ENCODE data around the gene CCDC85A.

Gene CCDC85A

DNA sequence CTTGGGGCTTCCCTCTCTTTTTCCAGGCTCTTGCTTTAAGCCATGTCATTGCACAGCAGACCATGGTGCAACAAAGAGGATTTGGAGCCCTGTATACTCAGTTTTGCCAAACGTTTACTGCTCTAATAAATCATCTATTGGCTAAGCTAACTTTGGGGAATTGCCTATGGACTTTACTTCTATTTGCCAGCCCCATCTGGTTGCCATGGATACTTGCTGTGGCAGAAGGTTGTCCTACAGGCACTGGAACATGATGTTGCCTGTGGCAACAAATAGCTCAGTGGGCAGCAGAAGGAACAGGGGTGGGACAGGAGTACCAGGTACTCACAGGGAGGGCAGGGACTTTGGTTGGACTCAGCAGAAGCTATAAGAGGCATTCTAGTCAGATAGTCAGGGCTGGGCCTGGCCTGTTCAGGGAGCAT lies 129.7 kb downstream of the CCDC85A start:
- DNase-seq: peak; percentile 9

DNA sequence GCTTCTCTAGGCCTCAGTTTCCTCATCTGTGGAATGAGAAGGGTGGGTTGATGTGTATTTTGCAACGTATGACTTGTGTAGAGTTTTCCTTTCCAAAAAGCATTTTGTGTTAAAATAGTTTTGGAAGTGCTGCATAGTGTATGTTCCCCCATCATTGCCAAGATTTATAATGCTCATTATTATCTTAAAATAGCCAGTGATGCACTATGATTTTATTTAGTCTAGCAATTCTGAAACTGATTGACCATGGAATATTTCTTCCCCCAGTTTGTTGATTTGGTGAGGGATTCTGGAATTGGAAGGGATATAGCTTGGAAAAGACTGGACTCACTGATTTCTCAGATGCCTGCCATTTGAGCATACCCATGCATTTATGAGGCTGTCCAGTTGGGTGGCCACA lies 130.6 kb downstream of the CCDC85A start:
- DNase-seq: no peak

DNA sequence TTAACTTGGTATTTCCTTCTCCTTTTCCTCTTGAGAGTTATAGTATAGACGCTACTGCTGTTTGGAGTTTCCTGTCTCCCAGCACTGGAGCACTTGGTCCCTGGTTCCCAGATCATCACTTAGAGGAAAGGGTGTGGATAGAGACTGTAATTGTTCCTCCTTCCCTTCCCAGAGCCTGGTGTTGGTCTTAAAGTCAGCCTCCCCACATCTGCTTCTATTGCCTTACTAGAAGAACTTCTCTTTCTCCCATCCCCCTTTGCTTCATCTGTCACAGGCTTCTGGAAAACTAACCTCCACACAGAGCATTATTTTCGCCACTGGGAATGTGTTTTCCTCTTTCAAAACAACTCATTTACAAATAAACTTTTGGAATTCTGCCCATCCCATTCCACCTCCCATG lies 131.0 kb downstream of the CCDC85A start:
- no peak for DNase-seq

DNA sequence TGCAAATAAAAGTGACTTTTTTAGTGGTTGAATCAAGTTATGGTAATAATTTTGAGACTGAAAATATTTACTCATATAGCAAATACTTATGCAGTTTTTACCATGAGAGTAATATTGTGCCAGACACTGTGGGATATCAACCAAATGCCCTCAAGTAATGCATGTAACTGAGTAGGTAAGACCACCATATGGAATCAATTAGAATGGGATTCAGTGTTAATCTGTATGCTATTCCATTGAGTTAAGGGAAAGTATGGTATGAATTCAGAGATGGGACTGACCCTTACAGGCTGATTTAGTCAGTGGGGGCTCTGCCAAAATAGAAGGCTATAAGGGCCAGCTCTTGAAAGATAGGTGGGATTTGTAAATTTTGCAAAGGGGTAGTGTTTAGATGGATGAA lies 131.6 kb downstream of the CCDC85A start:
- no peak for DNase-seq

DNA sequence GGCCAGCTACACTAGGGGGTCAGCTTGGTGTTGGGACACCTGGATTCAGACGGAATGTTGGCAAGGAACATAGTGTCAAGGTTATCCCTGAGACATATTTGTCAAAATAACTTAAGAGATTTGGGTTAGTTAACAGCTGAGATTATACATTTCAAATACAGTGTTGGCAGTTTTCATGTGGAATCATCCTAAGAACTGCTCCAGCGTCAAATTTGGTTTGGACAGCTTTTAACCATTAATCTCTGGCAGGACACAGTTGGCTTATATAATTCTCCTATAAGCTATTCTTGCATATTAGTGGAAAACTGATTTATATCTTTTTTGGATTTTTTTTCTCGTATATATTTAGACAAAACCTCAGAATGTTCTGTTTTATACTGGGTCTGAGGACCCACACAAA lies 132.2 kb downstream of the CCDC85A start:
- no peak for DNase-seq

DNA sequence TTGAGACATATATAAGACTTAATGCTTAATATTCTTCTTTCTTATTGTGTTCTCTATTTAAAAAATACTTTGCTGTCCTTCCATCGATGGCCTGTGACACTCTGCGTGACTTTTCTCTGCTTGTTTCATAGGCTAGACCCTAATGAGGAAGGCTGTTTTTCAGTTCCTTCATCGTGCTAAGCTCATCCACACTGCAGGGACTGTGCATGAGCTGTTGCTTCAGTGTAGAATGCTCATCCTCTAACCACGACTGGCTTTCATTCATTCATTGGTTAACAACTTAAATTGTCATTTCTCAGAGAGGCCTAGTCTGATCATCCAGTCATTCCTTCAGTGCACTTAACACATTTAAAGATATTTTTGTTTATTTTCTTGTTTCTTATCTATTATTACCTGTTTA lies 134.4 kb downstream of the CCDC85A start:
- DNase-seq: no peak

DNA sequence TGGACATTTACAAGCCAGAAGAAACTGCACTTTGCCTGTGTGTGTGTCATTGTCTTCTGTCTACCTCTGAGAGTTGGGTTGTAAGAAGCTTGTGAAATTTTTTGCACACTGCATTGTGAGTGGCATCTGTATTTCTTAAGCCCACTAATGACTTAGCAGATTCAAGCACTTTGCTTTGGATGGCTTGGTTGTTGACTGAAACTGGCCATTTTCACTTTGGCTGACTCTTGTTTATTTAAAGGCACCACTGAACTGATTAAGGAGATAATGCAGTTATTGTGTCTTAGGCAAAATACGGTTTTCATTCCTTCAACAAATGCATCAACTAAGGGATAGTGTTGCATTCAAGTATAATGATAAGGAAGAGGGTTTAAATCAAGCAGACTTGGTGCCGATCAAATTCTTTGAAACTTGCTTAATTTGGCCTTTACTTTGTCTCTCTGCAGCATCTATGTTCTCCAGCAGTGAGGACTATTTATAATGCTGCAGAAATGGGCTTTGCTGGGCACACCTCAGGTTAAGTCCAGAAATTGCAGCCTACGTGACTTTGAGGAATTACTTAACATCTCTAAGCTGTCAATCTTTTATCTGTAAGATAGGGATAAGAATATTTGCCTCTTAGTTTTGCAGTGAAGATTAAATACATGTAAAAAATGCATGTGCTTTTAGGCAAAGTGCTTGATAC lies 142.0 kb downstream of the CCDC85A start:
- DNase-seq: no peak

DNA sequence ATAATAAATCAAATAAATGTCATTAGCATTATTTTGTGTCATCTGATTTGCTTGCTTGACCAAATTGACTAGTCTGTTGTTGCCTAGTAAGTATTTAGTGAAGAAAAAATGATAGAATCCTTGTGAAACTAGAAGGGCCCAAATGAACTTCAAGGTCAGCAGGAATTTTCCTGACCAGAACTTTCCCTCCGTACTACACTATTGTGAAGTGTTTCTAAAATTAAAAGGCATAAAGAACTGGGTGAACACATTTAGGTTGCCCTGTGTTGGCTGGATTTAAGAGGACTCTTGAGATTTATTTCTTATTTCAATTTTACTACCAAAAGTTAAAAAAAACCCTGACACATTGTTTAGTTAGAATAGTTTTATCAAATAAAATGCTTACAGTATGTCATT lies 142.6 kb downstream of the CCDC85A start:
- no peak for DNase-seq

DNA sequence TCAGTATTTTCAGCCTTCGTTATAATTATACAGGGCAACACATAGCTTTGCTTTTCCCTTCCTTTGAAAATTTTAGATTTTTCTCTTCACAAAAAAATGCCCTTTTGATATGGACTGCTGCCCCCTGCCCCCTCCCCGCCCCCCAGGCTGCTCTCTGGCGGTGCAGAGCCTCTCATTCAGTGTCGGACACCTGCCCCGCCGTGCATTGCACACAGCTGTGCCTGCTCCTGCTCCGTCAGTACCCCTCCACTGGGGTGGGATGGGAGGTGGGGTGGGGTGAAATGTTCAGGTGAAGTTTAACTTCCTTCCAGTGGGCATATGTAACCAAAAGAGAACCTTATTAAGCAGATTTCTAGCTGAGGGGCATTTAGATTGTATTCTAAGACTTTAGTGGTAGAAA lies 148.0 kb downstream of the CCDC85A start:
- no peak for DNase-seq

DNA sequence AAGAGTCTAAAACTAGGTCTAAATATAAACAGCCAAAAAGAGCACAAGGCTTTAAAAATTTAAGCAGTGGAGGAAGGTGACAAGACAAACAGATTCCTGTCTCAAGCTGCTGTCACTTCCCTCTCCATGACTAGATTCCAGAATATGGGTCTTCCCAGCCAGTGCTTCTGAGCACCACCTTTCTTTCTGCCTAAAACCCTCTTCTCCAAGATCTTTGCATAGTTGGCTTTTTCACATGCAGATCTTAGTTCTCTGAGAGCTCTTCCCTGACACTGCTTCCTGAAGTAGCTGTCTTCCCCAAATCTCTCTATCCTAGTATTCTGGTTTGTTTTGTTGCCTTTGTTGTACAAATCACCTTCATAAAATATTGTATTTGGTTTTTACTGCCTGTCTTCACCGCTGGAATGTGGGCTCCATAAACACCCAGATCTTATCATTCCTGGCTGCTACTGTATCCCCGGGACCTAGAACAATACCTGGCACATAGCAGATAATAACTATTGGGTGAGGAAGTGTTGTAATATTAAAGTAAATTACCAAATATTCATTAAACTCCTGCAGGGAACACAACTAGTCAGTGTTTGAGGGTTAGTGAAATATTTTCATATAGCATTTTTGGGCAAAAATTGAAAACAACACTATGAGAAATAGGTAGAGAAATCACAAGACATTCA lies 150.2 kb downstream of the CCDC85A start:
- DNase-seq: no peak

DNA sequence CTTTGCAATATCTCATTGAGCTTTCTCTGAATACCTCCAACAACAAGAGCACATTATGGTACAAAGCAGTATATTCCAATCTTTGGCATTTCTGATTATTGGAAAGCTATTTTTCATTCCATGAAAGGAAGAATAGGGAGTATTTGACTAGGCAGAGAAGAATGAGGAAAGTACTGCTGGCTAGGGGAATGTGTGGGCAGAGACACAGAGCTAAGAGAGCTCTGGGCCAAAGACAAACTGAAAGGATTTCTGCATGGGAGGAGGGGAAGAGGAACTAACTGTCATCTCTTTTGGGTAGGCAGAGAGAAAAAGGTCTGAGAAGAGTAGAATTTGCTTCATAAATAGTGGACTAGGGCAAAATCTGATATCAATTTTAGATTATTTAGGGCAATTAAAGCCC lies 150.8 kb downstream of the CCDC85A start:
- no peak for DNase-seq

DNA sequence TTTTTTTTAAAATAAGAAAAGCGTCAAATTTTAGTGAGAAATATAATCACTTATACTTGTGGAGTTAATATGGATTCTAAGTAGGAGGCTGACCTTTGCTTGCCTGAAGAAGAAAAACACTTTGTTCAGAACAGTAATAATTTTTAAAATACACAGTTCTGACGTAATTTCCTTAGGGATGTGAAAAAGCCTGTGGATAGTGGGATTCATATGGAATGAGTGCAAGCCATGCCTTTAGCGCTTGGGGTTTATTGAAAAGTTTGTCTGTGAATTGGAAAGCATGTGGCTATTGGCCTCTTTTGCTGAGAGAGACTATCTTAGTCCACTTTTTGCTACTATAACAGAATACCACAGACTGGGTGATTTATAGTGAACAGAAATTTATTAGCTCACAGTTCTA lies 151.3 kb downstream of the CCDC85A start:
- DNase-seq: no peak

DNA sequence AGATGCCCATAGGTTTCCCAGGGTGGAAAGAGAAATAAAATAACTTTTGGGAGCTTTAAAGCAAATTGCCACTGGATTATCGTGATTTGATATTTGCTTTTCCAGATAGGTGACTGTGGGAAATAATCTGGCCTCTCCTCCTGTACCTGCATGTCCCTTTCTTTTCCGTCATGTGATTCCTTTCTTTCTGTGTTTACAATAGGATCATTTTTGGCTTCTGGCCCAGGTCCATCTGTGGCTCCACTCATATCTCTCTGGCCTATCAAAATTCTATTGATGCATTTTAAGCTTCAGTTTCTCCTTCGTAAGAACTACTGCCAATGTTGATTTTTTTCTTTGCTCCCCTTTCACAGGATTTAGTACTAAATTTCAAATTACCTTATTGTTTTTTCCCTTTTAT lies 153.6 kb downstream of the CCDC85A start:
- no peak for DNase-seq

DNA sequence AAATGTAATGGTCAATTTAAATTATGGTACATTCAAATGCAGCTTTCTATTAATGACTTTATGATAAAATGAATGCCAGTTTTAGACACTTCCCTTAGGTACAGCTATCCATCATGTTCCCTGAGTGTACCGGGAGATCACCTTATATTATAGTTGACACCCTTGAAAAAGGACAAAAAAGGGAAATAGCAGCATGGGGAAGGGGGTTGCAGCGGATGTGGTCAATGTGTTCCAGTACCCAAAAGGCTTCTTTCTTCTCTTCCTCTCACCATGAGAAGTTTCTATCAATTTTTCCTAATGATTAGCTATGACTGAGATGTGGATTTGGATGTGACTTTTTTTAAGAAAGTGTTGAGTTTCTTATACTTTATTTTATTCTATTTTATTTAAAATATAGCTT lies 154.4 kb downstream of the CCDC85A start:
- DNase-seq: no peak

DNA sequence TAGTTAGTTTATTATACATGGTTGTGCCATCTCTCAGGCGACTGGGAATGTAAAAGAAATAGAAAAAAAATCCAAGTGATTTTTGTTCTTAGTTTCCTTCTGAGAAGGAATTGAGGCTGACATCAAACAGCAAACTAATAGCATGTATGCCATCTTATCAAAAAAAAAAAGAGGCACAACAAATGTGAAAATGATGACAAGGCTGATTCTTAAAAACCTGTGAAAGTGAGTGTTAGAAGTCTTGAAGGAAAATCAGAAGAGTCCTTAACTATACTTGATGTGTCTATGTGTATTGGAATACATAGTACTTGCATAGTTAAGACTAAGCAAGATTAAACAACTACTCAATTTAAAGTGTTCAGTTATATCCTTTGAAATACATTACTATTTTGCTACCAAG lies 161.0 kb downstream of the CCDC85A start:
- no peak for DNase-seq

DNA sequence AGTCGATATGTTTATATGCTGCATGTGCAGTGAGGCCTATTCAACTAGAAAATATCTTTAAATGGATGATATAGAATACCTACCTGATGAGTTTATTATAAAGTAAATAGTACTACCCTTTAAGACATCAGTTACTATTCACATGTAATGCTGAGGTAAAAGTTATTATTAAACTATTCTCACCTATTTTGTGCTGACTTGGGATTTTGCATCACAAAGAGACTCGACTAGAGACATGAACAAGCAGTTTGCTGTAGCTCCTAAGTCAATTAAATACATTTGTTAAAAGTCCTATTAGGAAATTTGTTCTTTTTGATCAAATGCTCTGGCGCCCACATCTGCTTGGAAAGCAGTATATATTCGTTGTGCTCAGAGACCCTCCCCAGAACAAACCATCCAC lies 164.1 kb downstream of the CCDC85A start:
- no peak for DNase-seq

DNA sequence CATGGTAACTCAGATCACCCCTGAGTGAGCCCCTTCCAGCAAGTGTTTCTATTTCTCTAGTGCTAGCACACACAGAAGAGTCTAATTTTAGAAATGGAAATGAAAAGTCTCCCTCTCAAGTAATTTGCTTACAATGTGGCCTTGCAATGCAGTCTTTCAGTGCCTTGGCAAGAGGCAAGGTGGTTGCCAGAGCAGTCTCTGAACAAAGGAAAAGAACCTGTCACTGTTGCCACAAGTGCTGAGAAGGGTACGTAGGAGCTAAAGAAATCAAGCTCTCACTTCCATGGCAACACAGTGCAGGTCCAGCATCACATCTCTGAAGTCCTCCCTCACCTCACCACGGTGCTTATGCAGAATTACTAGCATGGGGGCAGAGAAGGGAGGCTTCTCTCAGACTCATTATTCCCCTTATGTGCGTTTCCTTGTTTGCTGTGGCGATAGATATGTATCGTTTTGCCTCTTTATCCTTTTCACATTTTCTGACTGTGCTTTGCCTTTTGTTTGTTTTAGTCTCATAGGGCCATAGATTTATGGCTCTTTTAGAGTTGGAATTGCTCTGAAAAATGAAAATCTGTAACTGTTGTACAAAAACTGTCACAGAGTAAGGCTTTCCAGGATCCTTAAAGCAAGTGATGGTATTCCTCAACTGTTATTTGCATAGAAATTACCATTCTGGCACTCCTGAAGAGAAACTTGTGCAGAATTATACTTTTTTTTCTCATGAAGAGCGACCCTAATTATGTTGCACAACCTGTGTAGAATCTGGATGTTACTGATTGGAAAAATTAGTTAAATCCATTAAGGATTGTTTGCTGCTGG lies 164.8 kb downstream of the CCDC85A start:
- no peak for DNase-seq

DNA sequence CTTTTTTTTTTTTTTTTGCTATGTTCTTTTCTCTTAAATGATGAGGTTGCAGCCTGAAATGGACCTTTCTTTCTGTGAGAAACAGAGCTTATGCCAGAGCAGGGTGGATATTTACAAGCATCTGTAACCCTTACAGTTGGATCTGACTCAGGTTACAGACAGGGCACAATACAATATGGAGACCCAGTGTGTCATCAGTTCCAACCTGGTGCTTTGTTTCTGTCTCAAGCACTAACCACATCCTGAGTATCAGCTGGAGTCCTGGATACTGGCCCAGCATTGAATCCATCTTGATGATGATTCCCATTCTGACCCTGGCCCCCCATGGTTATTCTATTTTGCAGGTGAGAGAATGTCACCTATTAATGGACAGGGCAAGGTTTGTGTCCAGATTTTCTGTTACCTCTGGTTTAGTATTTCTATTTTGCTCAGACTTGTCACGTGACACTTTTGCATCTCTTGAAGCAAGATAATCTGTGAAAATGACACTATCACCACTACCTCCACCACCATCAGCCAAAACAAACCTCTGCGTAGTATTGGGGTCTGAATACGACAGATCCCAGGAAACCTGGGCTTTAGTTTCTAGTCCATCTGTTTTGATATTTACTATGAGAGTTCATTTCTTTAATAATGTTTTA lies 174.0 kb downstream of the CCDC85A start:
- no peak for DNase-seq

DNA sequence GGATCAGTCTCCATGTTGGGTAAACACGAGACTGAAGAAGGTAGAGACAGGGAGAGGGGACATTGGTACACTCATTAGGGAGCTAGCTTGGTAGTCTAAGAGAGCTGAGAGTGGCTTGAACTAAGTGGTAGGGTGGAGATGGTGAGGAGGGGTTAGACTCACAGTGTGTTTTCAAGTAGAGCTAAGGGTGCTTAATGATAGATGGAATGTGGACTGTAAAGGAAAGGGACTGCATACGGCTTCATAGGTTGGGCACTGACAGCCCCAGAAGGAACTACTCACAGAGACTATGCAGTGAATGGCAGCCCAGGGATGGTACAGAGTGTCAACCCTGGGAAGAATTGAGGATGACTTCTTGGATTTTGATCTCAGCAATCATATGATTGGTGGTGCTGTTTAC lies 178.1 kb downstream of the CCDC85A start:
- no peak for DNase-seq

DNA sequence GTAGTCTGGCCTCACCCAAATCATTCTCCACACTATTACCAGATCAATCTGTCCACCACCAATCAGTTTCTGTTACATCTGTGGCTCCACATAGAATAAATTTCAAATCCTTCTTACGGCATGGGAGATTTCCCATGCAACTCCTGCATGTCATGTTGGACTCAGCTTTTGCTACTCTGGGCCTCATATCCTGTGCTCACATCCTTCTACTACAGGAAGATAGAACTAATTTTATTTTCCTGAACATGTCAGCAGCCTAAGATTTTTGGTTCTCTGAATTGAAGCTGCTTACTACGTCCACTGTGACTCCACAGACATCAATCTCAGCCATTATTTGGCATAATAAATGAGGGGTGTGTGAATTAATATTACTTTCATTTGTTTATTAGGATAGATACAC lies 181.1 kb downstream of the CCDC85A start:
- no peak for DNase-seq

DNA sequence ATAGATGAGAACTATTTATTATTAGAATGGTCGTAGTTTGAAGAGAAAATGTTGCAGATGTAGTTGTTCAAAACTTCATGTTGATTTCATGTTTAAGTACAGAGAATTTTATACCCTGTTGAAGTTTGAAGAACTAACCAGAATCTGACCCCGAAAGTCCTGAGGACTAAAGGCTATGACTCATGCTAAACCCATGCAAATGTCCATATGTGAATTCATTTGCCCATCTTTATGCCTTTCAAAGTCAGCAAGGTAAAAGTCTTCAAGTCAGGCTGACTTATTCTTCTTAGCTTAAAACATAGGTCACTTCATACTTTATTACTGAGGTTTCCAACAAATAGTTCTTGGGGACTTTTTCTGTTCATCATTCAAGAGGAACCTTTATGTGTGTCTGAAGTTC lies 185.5 kb downstream of the CCDC85A start:
- DNase-seq: no peak

DNA sequence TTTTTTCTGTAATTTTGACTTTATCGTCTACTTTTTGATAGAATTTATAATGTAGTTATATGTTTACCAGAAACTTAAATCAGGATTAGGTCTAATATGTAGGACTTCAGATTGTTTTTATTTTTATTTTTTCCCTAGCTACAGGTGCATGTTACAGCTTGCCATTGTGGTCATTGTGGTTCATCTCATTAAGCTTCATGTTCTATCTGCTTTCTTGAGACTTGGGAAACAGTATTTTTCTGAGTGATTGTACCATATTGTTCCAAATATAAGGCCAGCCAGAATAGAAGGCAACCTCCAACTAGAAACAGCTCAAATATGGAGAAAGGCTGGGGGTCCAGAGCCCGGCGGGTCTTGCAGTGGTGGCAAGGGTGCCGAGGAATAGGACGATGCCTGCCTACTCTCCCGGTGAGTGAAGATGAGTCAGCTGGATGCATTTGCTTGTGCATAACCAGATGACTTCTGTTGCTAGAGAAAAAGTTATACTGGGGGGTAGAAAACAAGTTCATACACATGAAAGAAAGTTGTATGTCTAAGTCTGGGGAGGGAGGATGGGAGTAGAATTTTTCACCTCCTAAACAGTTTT lies 188.4 kb downstream of the CCDC85A start:
- DNase-seq: no peak

DNA sequence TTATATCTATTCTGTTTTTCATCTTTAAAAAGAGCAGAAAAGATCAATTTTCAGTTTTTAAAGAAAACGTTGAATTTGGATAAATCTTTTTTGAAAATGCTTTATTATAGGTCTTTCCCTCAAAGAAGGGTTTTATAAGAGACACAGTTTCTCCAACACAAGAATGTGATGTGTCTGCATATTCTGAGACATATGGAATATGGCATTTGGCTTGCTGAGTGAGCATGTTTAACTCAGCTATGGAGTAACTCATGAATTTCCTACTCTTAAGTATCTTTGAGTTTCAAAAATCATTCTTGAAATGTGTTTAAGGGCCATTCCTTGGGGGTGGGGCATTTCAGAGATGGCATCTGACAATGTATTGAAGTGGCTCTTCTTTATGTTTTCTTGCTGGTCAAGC lies 191.5 kb downstream of the CCDC85A start:
- no peak for DNase-seq

Data from midbrain (tissue), 1 donor.